OCI-LY7 (cell line): ENCODE data around the gene FOS. TPM values are rescaled to one million over a fixed set of nuclear protein-coding genes. Genes with fewer than 3 reads are reported as not detected.

Experiments used
- BruUV-seq: library from RNA; stranded (reverse); fragments of 400-500 nt; replicated peaks from 2 replicates; lab custom pipeline; 2021; lab: Mats Ljungman, UMichigan
- CTCF ChIA-PET: fragments of 300-600 bp; sonication (Branson Sonifier 250); formaldehyde crosslinking; loops from one replicate; lab custom pipeline; 2022; ENCODE audit warnings: antibody characterized with exemption; ENCODE audit not compliant: unreplicated experiment; lab: Charles Lee
- POLR2A ChIA-PET: fragments of 300-600 bp; sonication (Branson Sonifier 250); formaldehyde crosslinking; loops from one replicate; lab custom pipeline; 2022; ENCODE audit warnings: antibody characterized with exemption; lab: Charles Lee
- DNase-seq: peaks from one replicate; pipeline ENCODE4 v3.0.0-alpha.2; 2015; ENCODE audit warnings: low spot score
- H2AFZ ChIP-seq: fragments of 200-600 bp; sonication (generic), shearing (Covaris generic); 2 replicates; pipeline ENCODE4 v1.6.1; 2014; ENCODE audit warnings: mild to moderate bottlenecking, antibody characterized with exemption, low read length, moderate library complexity
- H3K27ac ChIP-seq: fragments of 200-600 bp; sonication (generic); 2 replicates; pipeline ENCODE4 v1.5.1; 2014; ENCODE audit warnings: mixed run types, low read depth, mild to moderate bottlenecking, moderate library complexity, low read length, inconsistent platforms; ENCODE audit not compliant: poor library complexity, severe bottlenecking
- H3K36me3 ChIP-seq: fragments of 200-600 bp; sonication (generic); 2 replicates; pipeline ENCODE4 v1.6.1; 2014; ENCODE audit warnings: mild to moderate bottlenecking, antibody characterized with exemption, low read length, moderate library complexity, mixed read lengths; ENCODE audit not compliant: insufficient read depth
- H3K4me1 ChIP-seq: fragments of 200-600 bp; sonication (generic); 2 replicates; pipeline ENCODE4 v1.5.1; 2014; ENCODE audit warnings: mild to moderate bottlenecking, low read length; ENCODE audit not compliant: insufficient read depth, poor library complexity, severe bottlenecking
- H3K4me2 ChIP-seq: fragments of 200-600 bp; sonication (generic); 2 replicates; pipeline ENCODE4 v1.6.1; 2014; ENCODE audit warnings: mild to moderate bottlenecking, low read length
- H3K4me3 ChIP-seq: fragments of 200-600 bp; sonication (generic); 2 replicates; pipeline ENCODE4 v1.5.1; 2014; ENCODE audit warnings: mild to moderate bottlenecking, low read depth, low read length; ENCODE audit not compliant: poor library complexity, severe bottlenecking
- H3K79me2 ChIP-seq: fragments of 200-600 bp; sonication (generic); 2 replicates; pipeline ENCODE4 v1.6.1; 2016; ENCODE audit warnings: low read depth, mild to moderate bottlenecking, low read length, moderate library complexity, mixed read lengths; ENCODE audit not compliant: insufficient read depth
- H3K9me2 ChIP-seq: fragments of 200-600 bp; sonication (generic); 2 replicates; pipeline ENCODE4 v1.6.1; 2016; ENCODE audit warnings: mild to moderate bottlenecking, low read length, mixed read lengths; ENCODE audit not compliant: insufficient read depth
- H3K9me3 ChIP-seq: fragments of 200-600 bp; sonication (generic); 2 replicates; pipeline ENCODE4 v1.6.1; 2014; ENCODE audit warnings: mild to moderate bottlenecking, mixed run types, low read length, mixed read lengths
- H4K20me1 ChIP-seq: fragments of 200-600 bp; sonication (generic); 2 replicates; pipeline ENCODE4 v1.6.1; 2014; ENCODE audit warnings: mild to moderate bottlenecking, antibody characterized with exemption, low read length, moderate library complexity, mixed read lengths; ENCODE audit not compliant: insufficient read depth
- EZH2phosphoT487 ChIP-seq: fragments of 200-600 bp; sonication (generic); IDR thresholded peaks from 2 replicates; pipeline ENCODE4 v1.6.1; 2018; ENCODE audit warnings: low read depth, borderline replicate concordance, mild to moderate bottlenecking, mixed run types, antibody characterized with exemption, low read length, moderate library complexity, mixed read lengths
- intact Hi-C: fragments of 100-400 bp; cut with micrococcal nuclease; formaldehyde crosslinking; loops from one replicate; pipeline ENCODE4 v1.10.0; 2022; ENCODE audit not compliant: unreplicated experiment
- total RNA-seq, 2 experiments: library from RNA; depleted of rRNA in 1 of 2; stranded (reverse); fragments of >200 nt in 1 of 2; shearing (Covaris generic) in 1 of 2; gene quantifications; 2 replicates each; pipeline ENCODE4 v1.2.3, GENCODE V29; 2014 to 2022
- TF ChIP-seq, protein P1 (sequence below): fragments of 200-600 bp; sonication (generic); conservative IDR thresholded peaks from 2 replicates; pipeline ENCODE4 v1.5.1; 2014; ENCODE audit warnings: mild to moderate bottlenecking, antibody characterized with exemption, low read length, moderate library complexity, mixed read lengths

Gene FOS
- total RNA-seq, 2 experiments from 2014 or later, result 3.3 to 16.9 TPM

DNA sequence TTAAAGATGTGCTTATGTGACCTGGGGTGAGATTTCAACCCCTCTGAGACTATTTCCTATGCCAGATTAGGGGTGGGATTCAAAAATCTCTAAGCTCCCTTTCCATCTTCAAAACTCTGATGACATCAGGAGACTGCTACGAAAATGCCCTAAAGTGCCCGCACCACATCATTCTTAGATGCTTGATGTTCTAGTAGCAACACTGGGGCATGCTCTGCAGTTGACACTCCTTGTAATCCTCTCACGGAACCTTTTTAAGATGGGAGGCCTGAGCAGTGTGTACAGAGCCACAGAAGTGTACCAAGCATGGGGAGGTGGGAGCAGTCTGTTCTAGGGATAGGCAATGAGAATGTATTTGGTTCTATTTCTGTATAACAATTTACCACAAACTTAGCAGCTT is 12.2 kb downstream of the FOS start:
- Histone ChIP-seq H3K36me3 (no peaks in the 10 kb centered on the region), H3K79me2 (no peaks in the 10 kb centered on the region), H4K20me1 (no peaks in the 10 kb centered on the region), H3K4me1 (peaks cover 26% of the 10 kb centered on the region), H3K27ac (no peak overlapping the region), H3K4me3 (no peak overlapping the region), H3K4me2 (no peak overlapping the region), H3K9me3 (no peaks in the 10 kb centered on the region), H3K9me2 (no peaks in the 10 kb centered on the region), H2AFZ (no peak overlapping the region)
- BruUV-seq, result no TSS peak
- POLR2A ChIA-PET, result interaction anchor here (0.6 kb wide), 1 partner anchor 127 kb away, joined by 3 read pairs; no protein-coding TSS in a partner anchor
- CTCF ChIA-PET, result no interaction called here
- intact Hi-C loops, result no loop called here
- DNase-seq, result no peak
- no peak for TF ChIP-seq EZH2phosphoT487
- TF ChIP-seq, protein P1, sequence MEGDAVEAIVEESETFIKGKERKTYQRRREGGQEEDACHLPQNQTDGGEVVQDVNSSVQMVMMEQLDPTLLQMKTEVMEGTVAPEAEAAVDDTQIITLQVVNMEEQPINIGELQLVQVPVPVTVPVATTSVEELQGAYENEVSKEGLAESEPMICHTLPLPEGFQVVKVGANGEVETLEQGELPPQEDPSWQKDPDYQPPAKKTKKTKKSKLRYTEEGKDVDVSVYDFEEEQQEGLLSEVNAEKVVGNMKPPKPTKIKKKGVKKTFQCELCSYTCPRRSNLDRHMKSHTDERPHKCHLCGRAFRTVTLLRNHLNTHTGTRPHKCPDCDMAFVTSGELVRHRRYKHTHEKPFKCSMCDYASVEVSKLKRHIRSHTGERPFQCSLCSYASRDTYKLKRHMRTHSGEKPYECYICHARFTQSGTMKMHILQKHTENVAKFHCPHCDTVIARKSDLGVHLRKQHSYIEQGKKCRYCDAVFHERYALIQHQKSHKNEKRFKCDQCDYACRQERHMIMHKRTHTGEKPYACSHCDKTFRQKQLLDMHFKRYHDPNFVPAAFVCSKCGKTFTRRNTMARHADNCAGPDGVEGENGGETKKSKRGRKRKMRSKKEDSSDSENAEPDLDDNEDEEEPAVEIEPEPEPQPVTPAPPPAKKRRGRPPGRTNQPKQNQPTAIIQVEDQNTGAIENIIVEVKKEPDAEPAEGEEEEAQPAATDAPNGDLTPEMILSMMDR, result no peak

GRCh38 chr14:75291331-75291730 is 12.7 kb downstream of the FOS start:
- H3K9me2 ChIP-seq, result no peaks in the 10 kb centered on the region
- no peaks in the 10 kb centered on the region for H4K20me1 ChIP-seq
- peaks cover 31% of the 10 kb centered on the region for H3K4me1 ChIP-seq
- ChIA-PET CTCF (no interaction called here), POLR2A (no interaction called here)
- no peaks in the 10 kb centered on the region for H3K79me2 ChIP-seq
- no peak for DNase-seq
- H3K27ac ChIP-seq, result no peak overlapping the region
- intact Hi-C loops, result no loop called here
- H3K4me2 ChIP-seq, result no peak overlapping the region
- no TSS peak for BruUV-seq
- TF ChIP-seq, protein P1, result no peak
- no peak for TF ChIP-seq EZH2phosphoT487
- no peaks in the 10 kb centered on the region for H3K36me3 ChIP-seq
- no peaks in the 10 kb centered on the region for H3K9me3 ChIP-seq
- no peak overlapping the region for H3K4me3 ChIP-seq
- no peak overlapping the region for H2AFZ ChIP-seq

- Histone ChIP-seq H3K4me3 (no peak overlapping the region), H4K20me1 (no peaks in the 10 kb centered on the region), H3K4me1 (peaks cover 31% of the 10 kb centered on the region), H2AFZ (no peak overlapping the region), H3K79me2 (no peaks in the 10 kb centered on the region), H3K9me3 (no peaks in the 10 kb centered on the region), H3K27ac (no peak overlapping the region), H3K4me2 (no peak overlapping the region), H3K9me2 (no peaks in the 10 kb centered on the region), H3K36me3 (no peaks in the 10 kb centered on the region)
- no peak for TF ChIP-seq EZH2phosphoT487
- TF ChIP-seq, protein P1, result no peak
- intact Hi-C loops, result no loop called here
- no peak for DNase-seq
- ChIA-PET POLR2A (no interaction called here), CTCF (no interaction called here)
- no TSS peak for BruUV-seq
These were observed 13.5 kb downstream of the FOS start for GRCh38 chr14:75292101-75292563.
